ENCODE results near the gene TIPIN. TPM values are rescaled to one million over a fixed set of nuclear protein-coding genes. Genes with fewer than 3 reads are reported as not detected.
"Not testable (repeated sequence)": the region's sequence is repeated elsewhere in the genome, so short reads cannot be mapped to it uniquely, and the experiment has no call there.

Gene TIPIN
- polyA plus RNA-seq, 3 donors, result 1.4 to 4.0 (median 3.7) TPM

DNA sequence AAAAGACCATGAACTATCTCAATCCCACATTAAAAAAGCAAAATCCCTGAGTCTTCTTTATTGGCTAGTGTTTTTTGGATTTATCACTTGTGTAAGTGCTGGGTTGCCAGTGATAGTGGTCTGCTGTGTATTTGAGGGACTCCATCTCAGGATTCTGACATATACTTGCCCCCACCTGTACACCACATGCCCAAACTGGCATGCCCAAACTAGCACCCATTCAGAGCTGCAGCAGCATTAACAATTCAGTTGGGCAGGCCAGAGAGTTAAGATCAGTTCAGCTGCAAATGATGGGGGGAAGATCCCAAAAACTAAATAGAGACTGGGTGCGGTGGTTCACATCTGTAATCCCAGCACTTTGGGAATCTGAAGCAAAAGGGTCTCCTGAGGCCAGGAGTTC lies 6.3 kb upstream of the TIPIN start:
- Histone ChIP-seq H3K4me1 (ENCODE audit: control insufficient read depth in 1 of 2, insufficient read depth in 2 of 2, low read length in 2 of 2) (peaks cover 14 to 15% of the 10 kb centered on the region in 2 donors), H2AFZ (ENCODE audit: insufficient read depth, low read depth, low read length, poor library complexity, severe bottlenecking) (no peak overlapping the region), H3K4me3 (replicated peaks in 1 of 3; ENCODE audit: low read depth in 2 of 3, low read length in 3 of 3) (no peak overlapping the region), H3K9ac (ENCODE audit: insufficient read depth, low read length, poor library complexity, severe bottlenecking) (peak overlapping the region; percentile 8), H3K27ac (ENCODE audit: low read depth in 1 of 2, low read length in 2 of 2) (peak overlapping the region in 1 of 2 donors; percentile 73), H3K79me2 (ENCODE audit: insufficient read depth, low read length) (no peaks in the 10 kb centered on the region), H3K9me3 (replicated peaks in 1 of 2; ENCODE audit: control insufficient read depth in 1 of 2, insufficient read depth in 1 of 2, low read length in 2 of 2) (no peaks in the 10 kb centered on the region), H3K27me3 (ENCODE audit: control insufficient read depth in 2 of 2, insufficient read depth in 2 of 2, low read length in 2 of 2) (no peaks in the 10 kb centered on the region), H3K36me3 (replicated peaks in 1 of 2; ENCODE audit: control insufficient read depth in 1 of 2, insufficient read depth in 2 of 2, low read length in 2 of 2) (no peaks in the 10 kb centered on the region), H3K4me2 (replicated peaks; ENCODE audit: extremely low read depth, low read length, poor library complexity, severe bottlenecking) (no peak overlapping the region), H4K20me1 (ENCODE audit: insufficient read depth, low read length) (no peaks in the 10 kb centered on the region)
- 100% methylated on average over 1 of the region's 1 CpG for WGBS (ENCODE audit: insufficient coverage)
- Mint-ChIP-seq H3K36me3 (no peaks in the 10 kb centered on the region), H3K4me1 (peaks cover 12% of the 10 kb centered on the region), H3K27ac (peak overlapping the region in 5 of 7 donors; percentile 30 to 80 (median 57)), H3K27me3 (ENCODE audit: low read depth in 3 of 3) (peaks cover 0 to 2% (median 0%) of the 10 kb centered on the region in 3 donors), H3K9me3 (no peaks in the 10 kb centered on the region), H3K4me3 (no peak overlapping the region)
- no peak for DNase-seq
- intact Hi-C loops (cut with micrococcal nuclease), result no loop called here
- TF ChIP-seq, protein P1, sequence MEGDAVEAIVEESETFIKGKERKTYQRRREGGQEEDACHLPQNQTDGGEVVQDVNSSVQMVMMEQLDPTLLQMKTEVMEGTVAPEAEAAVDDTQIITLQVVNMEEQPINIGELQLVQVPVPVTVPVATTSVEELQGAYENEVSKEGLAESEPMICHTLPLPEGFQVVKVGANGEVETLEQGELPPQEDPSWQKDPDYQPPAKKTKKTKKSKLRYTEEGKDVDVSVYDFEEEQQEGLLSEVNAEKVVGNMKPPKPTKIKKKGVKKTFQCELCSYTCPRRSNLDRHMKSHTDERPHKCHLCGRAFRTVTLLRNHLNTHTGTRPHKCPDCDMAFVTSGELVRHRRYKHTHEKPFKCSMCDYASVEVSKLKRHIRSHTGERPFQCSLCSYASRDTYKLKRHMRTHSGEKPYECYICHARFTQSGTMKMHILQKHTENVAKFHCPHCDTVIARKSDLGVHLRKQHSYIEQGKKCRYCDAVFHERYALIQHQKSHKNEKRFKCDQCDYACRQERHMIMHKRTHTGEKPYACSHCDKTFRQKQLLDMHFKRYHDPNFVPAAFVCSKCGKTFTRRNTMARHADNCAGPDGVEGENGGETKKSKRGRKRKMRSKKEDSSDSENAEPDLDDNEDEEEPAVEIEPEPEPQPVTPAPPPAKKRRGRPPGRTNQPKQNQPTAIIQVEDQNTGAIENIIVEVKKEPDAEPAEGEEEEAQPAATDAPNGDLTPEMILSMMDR (IDR thresholded peaks at IDR 0.05), result no peak

GRCh38 chr15:66361745-66362460 lies 5.4 kb upstream of the TIPIN start:
- H4K20me1 ChIP-seq (ENCODE audit: insufficient read depth, low read length); H3K9me3 Mint-ChIP-seq; H3K27me3 Mint-ChIP-seq (ENCODE audit: low read depth in 3 of 3); H3K27me3 ChIP-seq (ENCODE audit: control insufficient read depth in 2 of 2, insufficient read depth in 2 of 2, low read length in 2 of 2); H3K36me3 ChIP-seq (replicated peaks in 1 of 2; ENCODE audit: control insufficient read depth in 1 of 2, insufficient read depth in 2 of 2, low read length in 2 of 2); intact Hi-C loops (cut with micrococcal nuclease); H2AFZ ChIP-seq (ENCODE audit: insufficient read depth, low read depth, low read length, poor library complexity, severe bottlenecking); H3K4me2 ChIP-seq (replicated peaks; ENCODE audit: extremely low read depth, low read length, poor library complexity, severe bottlenecking); H3K79me2 ChIP-seq (ENCODE audit: insufficient read depth, low read length); H3K36me3 Mint-ChIP-seq; H3K9me3 ChIP-seq (replicated peaks in 1 of 2; ENCODE audit: control insufficient read depth in 1 of 2, insufficient read depth in 1 of 2, low read length in 2 of 2); H3K4me3 ChIP-seq (replicated peaks in 1 of 3; ENCODE audit: low read depth in 2 of 3, low read length in 3 of 3): not testable (repeated sequence)
- peak overlapping the region; percentile 79 to 93 (median 90) for H3K27ac Mint-ChIP-seq
- DNase-seq, result peak in 2 of 3 donors; percentile 2 to 22
- peaks cover 16 to 18% of the 10 kb centered on the region in 2 donors for H3K4me1 ChIP-seq (ENCODE audit: control insufficient read depth in 1 of 2, insufficient read depth in 2 of 2, low read length in 2 of 2)
- H3K4me3 Mint-ChIP-seq, result peak overlapping the region in 1 of 2 donors; percentile 46
- H3K9ac ChIP-seq (ENCODE audit: insufficient read depth, low read length, poor library complexity, severe bottlenecking), result peak overlapping the region; percentile 8
- WGBS (ENCODE audit: insufficient coverage), result 50% methylated on average over 3 of the region's 15 CpGs
- H3K4me1 Mint-ChIP-seq, result peaks cover 16% of the 10 kb centered on the region
- H3K27ac ChIP-seq (ENCODE audit: low read depth in 1 of 2, low read length in 2 of 2), result peak overlapping the region; percentile 67 to 73

Measured in CD14-positive monocyte (primary cell).